Measurements from ENCODE around the gene IGFALS. TPM values are rescaled to one million over a fixed set of nuclear protein-coding genes. Genes with fewer than 3 reads are reported as not detected.

The IGFALS gene
- total RNA-seq, 4 donors from 2014 or later: 0.35 TPM; not detected in 3

DNA sequence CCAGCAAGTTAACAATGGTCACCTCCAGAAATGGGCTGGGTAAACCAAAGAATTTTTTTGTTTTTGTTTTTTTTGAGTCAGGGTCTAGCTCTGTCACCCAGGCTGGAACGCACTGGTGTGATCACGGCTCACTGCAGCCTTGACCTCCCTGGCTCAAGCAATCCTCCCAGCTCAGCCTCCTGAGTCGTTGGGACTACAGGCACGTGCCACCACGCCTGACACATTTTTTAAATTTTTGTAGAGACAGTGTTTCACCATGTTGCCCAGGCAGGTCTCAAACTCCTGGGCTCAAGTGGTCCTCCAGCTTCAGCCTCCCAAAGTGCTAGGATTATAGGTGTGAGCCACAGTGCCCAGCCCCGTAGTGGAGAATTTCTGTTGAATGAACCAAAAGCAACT, 12.8 kb downstream of the IGFALS start:
- Histone ChIP-seq H3K4me1 (peaks cover 3 to 41% (median 8%) of the 10 kb centered on the region in 4 donors), H3K4me3 (no peak overlapping the region), H3K9me3 (no peaks in the 10 kb centered on the region), H3K36me3 (peaks cover 0 to 43% (median 0%) of the 10 kb centered on the region in 3 donors), H3K27me3 (no peaks in the 10 kb centered on the region), H3K27ac (no peak overlapping the region)
- no peak for TF ChIP-seq POLR2A (IDR thresholded peaks at IDR 0.05)
- DNase-seq: no peak

DNA sequence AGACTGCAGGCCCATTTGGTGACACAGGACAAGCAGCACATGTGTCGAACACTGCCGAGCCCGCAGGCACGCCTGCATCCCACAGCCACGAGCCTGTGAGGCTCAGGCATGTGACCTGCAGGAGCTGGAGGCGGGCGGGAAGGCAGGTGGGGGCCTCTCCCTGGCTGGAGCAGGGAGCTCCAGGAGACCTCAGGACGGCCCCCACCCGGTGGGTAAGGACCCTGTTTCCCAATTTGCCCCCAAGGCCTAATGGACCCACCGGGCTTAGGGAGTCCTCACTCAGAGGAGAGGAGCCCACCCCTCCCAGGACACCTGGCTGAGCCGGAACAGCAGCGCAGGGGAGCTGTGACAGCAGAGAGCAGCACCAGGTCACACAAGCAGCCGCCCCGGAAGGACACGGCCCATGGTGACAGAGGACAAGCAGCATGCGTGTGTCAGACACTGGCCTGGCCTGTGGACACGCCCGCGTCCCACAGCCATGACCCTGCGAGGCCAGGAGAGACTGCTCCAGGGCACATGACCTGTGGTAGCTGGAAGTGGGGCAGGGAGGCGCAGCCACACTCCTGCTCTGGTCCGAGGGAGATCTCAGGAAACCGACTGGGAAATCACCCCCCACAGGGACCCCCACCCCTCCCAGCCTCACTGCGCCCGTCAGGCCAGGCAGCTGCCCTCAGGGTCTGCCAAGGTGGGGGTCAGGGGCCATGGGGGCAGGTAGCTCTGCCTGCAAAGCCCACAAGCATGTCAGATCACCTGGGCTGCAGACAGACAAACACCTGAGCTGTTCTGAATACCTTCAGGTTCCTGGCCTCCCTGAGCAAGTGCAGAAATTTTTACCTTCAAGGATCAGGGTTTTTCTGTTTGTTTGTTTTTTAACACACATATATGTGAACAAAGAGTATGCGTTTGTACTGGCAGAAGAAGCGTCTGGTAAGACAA, 13.5 kb downstream of the IGFALS start:
- H3K27me3 ChIP-seq: no peaks in the 10 kb centered on the region
- H3K9me3 ChIP-seq: no peaks in the 10 kb centered on the region
- TF ChIP-seq POLR2A (IDR thresholded peaks at IDR 0.05): no peak
- TF ChIP-seq, protein P1, sequence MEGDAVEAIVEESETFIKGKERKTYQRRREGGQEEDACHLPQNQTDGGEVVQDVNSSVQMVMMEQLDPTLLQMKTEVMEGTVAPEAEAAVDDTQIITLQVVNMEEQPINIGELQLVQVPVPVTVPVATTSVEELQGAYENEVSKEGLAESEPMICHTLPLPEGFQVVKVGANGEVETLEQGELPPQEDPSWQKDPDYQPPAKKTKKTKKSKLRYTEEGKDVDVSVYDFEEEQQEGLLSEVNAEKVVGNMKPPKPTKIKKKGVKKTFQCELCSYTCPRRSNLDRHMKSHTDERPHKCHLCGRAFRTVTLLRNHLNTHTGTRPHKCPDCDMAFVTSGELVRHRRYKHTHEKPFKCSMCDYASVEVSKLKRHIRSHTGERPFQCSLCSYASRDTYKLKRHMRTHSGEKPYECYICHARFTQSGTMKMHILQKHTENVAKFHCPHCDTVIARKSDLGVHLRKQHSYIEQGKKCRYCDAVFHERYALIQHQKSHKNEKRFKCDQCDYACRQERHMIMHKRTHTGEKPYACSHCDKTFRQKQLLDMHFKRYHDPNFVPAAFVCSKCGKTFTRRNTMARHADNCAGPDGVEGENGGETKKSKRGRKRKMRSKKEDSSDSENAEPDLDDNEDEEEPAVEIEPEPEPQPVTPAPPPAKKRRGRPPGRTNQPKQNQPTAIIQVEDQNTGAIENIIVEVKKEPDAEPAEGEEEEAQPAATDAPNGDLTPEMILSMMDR (IDR thresholded peaks at IDR 0.05): no peak
- DNase-seq: no peak
- H3K4me3 ChIP-seq: no peak overlapping the region
- peaks cover 0 to 49% (median 0%) of the 10 kb centered on the region in 3 donors for H3K36me3 ChIP-seq
- H3K27ac ChIP-seq: no peak overlapping the region
- peaks cover 3 to 41% (median 8%) of the 10 kb centered on the region in 4 donors for H3K4me1 ChIP-seq

DNA sequence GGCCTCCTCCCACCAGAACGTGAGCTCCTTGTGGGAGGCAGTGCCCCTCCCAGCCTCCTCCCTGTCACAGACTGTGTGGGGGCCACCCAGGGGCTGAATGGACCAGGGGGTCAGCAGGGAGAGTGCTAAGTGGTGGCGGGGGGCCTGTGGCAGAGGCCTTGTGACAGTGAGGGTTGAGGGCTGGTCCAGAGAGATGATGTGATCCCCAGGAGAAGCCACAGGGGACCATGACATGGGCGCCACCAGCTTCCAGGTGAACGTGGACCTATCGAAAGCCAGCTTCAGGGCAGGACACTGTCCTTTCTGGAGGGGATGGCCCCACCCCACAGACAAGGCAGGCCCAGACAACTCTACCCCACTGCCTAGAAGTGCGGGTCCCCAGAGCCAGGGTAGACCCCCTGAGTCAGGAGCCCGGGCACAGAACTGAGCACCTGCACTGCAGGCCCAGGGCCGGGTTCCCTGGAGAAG, 14.2 kb downstream of the IGFALS start:
- peaks cover 0 to 52% (median 0%) of the 10 kb centered on the region in 3 donors for H3K36me3 ChIP-seq
- DNase-seq: no peak

DNA sequence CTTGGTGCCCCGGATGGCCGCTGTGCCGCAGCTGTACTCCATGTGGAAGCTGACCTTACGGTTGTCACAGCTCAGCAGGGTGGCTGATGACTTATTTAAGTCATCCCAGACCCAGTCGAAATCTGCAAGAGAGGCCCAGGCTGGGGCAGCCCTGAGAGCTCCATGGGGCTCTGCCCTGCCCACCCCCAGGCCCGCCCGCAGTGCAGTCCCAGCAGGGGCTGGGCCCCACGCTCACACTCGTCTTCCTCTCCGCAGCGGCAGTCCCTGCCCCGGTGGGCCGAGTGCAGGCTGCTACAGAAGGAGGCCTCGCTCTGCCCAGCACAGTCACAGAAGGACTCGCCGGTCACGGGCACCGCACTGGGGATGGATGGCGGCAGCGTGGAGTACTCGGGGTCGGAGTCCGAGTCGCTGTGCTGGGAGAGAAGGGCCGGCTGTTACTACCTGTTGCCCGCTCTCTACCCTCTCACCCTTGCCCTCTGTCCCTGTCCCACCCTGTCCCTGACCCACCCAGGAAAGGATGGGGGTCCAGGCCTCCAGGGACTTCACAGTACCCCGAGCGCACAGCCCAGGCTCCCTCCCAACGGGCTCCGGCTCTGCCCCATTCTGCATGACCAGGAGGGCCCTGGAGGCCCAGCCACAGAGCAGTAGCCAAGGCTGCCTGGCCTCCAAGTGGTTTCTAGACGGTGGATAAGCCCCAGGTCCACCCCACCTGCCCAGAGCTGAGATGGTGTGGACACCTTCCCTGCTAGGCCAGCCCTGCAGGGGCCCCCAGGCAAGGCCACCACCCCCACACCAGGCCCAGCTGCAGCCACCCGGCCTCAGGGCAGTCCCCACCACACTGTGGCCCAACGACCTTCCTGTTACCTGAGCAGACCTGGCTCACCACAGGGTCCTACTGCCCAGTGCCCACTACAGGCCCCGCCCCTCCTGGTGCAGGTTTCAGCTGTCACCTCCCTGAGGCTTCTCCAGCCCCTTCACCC, 15.0 kb downstream of the IGFALS start:
- no peak overlapping the region for H3K4me3 ChIP-seq
- DNase-seq: no peak
- peaks cover 0 to 52% (median 0%) of the 10 kb centered on the region in 3 donors for H3K36me3 ChIP-seq
- H3K27me3 ChIP-seq: no peaks in the 10 kb centered on the region
- H3K27ac ChIP-seq: no peak overlapping the region
- H3K4me1 ChIP-seq: peaks cover 3 to 40% (median 13%) of the 10 kb centered on the region in 4 donors
- TF ChIP-seq, protein P1 (IDR thresholded peaks at IDR 0.05): no peak
- no peak for TF ChIP-seq POLR2A (IDR thresholded peaks at IDR 0.05)
- no peaks in the 10 kb centered on the region for H3K9me3 ChIP-seq

More for the DNA sequence above, 14.2 kb downstream of the IGFALS start:
- H3K4me1 ChIP-seq: peaks cover 3 to 41% (median 10%) of the 10 kb centered on the region in 4 donors
- H3K4me3 ChIP-seq: no peak overlapping the region
- H3K27me3 ChIP-seq: no peaks in the 10 kb centered on the region
- TF ChIP-seq POLR2A (IDR thresholded peaks at IDR 0.05): no peak
- TF ChIP-seq, protein P1 (IDR thresholded peaks at IDR 0.05): no peak
- no peaks in the 10 kb centered on the region for H3K9me3 ChIP-seq
- H3K27ac ChIP-seq: no peak overlapping the region

DNA sequence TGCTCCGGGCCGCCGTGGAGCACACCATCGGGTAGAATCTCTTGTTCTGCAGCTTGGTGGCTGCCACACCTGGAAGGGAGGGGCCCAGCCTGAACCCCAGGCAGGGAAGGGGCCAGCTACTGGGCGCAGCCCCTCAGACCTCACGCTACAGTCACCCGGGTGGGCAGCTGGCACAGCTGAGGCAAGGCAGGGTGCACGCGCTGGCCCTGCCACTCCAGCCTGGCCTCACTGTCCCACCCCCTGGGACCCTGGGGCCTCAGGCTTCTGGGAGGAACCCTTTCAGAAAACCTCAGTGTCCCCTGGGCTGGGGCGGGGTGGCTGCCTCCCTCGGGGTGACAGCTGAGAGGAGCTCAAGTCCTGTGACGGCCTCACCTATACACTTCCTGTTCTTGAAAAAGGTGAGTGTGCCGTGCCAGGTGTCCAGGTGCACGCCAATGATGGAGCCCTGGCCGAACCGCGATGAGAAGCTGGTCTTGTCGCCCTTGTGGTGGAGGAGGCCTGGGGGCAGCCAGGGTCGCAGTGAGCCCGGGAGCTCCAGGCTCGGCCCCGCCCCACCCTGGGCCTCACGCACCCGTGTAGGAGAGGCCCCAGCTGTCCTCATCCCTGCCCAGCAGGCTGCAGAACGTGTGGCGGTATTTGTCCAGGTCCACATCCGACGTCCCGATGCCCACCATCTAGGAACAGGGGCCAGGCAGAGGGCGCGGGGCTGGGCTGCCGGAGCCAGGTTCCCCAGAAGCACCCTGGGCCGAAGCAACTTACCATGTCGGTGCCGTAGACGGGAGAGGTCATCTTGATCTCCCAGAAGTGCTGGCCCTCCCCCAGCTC, 15.9 kb downstream of the IGFALS start:
- no peaks in the 10 kb centered on the region for H3K27me3 ChIP-seq

More for the DNA sequence above, 15.9 kb downstream of the IGFALS start:
- Histone ChIP-seq H3K36me3 (peaks cover 0 to 52% (median 0%) of the 10 kb centered on the region in 3 donors), H3K27ac (no peak overlapping the region), H3K4me1 (peaks cover 3 to 39% (median 13%) of the 10 kb centered on the region in 4 donors), H3K9me3 (no peaks in the 10 kb centered on the region), H3K4me3 (no peak overlapping the region)
- DNase-seq: no peak
- no peak for TF ChIP-seq POLR2A (IDR thresholded peaks at IDR 0.05)
- TF ChIP-seq, protein P1 (IDR thresholded peaks at IDR 0.05): no peak

All from Peyer's patch (tissue), 4 donors.